ENCODE results near the gene ENPP4.

GRCh38 chr6:46098678-46099077 lies 31.1 kb upstream of the ENPP4 start:
- TF ChIP-seq, protein P1, sequence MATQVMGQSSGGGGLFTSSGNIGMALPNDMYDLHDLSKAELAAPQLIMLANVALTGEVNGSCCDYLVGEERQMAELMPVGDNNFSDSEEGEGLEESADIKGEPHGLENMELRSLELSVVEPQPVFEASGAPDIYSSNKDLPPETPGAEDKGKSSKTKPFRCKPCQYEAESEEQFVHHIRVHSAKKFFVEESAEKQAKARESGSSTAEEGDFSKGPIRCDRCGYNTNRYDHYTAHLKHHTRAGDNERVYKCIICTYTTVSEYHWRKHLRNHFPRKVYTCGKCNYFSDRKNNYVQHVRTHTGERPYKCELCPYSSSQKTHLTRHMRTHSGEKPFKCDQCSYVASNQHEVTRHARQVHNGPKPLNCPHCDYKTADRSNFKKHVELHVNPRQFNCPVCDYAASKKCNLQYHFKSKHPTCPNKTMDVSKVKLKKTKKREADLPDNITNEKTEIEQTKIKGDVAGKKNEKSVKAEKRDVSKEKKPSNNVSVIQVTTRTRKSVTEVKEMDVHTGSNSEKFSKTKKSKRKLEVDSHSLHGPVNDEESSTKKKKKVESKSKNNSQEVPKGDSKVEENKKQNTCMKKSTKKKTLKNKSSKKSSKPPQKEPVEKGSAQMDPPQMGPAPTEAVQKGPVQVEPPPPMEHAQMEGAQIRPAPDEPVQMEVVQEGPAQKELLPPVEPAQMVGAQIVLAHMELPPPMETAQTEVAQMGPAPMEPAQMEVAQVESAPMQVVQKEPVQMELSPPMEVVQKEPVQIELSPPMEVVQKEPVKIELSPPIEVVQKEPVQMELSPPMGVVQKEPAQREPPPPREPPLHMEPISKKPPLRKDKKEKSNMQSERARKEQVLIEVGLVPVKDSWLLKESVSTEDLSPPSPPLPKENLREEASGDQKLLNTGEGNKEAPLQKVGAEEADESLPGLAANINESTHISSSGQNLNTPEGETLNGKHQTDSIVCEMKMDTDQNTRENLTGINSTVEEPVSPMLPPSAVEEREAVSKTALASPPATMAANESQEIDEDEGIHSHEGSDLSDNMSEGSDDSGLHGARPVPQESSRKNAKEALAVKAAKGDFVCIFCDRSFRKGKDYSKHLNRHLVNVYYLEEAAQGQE (IDR thresholded peaks at IDR 0.05; ENCODE audit: insufficient read depth in 1 of 2, low read depth in 2 of 2, low read length in 2 of 2): no peak
- no peak for TF ChIP-seq TAF1 (IDR thresholded peaks at IDR 0.05; ENCODE audit: borderline replicate concordance, insufficient read depth, low read length)
